ENCODE measurements around the gene CYB5RL. TPM values are rescaled to one million over a fixed set of nuclear protein-coding genes. Genes with fewer than 3 reads are reported as not detected.

The CYB5RL gene
- total and polyA plus RNA-seq, 2 experiments from 2014 or later: 6.4 to 6.7 TPM

- no peak overlapping the region for H3K27ac ChIP-seq
- DNase-seq (ENCODE audit: low read depth in 1 of 2, low spot score in 1 of 2): no peak
- no peaks in the 10 kb centered on the region for H3K36me3 ChIP-seq
- no peaks in the 10 kb centered on the region for H3K4me1 ChIP-seq (ENCODE audit: low read depth)
- H3K9me3 ChIP-seq (ENCODE audit: low read depth): no peaks in the 10 kb centered on the region
- no peak overlapping the region for H3K4me3 ChIP-seq
- H3K27me3 ChIP-seq: no peaks in the 10 kb centered on the region
- TF ChIP-seq CTCF (IDR thresholded peaks at IDR 0.05; ENCODE audit: low read depth, low read length): no peak
Observed at GRCh38 chr1:54193453-54193852, 6.4 kb downstream of the CYB5RL start.

- no peak overlapping the region for H3K27ac ChIP-seq
- H3K36me3 ChIP-seq: no peaks in the 10 kb centered on the region
- no peak overlapping the region for H3K4me3 ChIP-seq
- no peak for TF ChIP-seq CTCF (IDR thresholded peaks at IDR 0.05; ENCODE audit: low read depth, low read length)
- H3K4me1 ChIP-seq (ENCODE audit: low read depth): no peaks in the 10 kb centered on the region
- H3K9me3 ChIP-seq (ENCODE audit: low read depth): no peaks in the 10 kb centered on the region
- H3K27me3 ChIP-seq: no peaks in the 10 kb centered on the region
- DNase-seq (ENCODE audit: low read depth in 1 of 2, low spot score in 1 of 2): no peak
Observed at GRCh38 chr1:54191525-54191924, 8.3 kb downstream of the CYB5RL start.

- Histone ChIP-seq H3K36me3 (no peaks in the 10 kb centered on the region), H3K27me3 (no peaks in the 10 kb centered on the region), H3K9me3 (ENCODE audit: low read depth) (no peaks in the 10 kb centered on the region), H3K4me1 (ENCODE audit: low read depth) (no peaks in the 10 kb centered on the region), H3K27ac (no peak overlapping the region), H3K4me3 (no peak overlapping the region)
- DNase-seq (ENCODE audit: low read depth in 1 of 2, low spot score in 1 of 2): no peak
- TF ChIP-seq CTCF (IDR thresholded peaks at IDR 0.05; ENCODE audit: low read depth, low read length): no peak
Observed at GRCh38 chr1:54190526-54190925, 9.3 kb downstream of the CYB5RL start.

- no peak overlapping the region for H3K4me3 ChIP-seq
- no peak overlapping the region for H3K27ac ChIP-seq
- no peak for TF ChIP-seq CTCF (IDR thresholded peaks at IDR 0.05; ENCODE audit: low read depth, low read length)
- no peaks in the 10 kb centered on the region for H3K9me3 ChIP-seq (ENCODE audit: low read depth)
- H3K36me3 ChIP-seq: no peaks in the 10 kb centered on the region
- no peak for DNase-seq (ENCODE audit: low read depth in 1 of 2, low spot score in 1 of 2)
- H3K4me1 ChIP-seq (ENCODE audit: low read depth): no peaks in the 10 kb centered on the region
- no peaks in the 10 kb centered on the region for H3K27me3 ChIP-seq
Observed at GRCh38 chr1:54188291-54188690, 11.5 kb downstream of the CYB5RL start.

- Histone ChIP-seq H3K36me3 (no peaks in the 10 kb centered on the region), H3K27me3 (no peaks in the 10 kb centered on the region), H3K4me1 (ENCODE audit: low read depth) (no peaks in the 10 kb centered on the region), H3K27ac (no peak overlapping the region), H3K4me3 (no peak overlapping the region), H3K9me3 (ENCODE audit: low read depth) (no peaks in the 10 kb centered on the region)
- no peak for DNase-seq (ENCODE audit: low read depth in 1 of 2, low spot score in 1 of 2)
- TF ChIP-seq CTCF (IDR thresholded peaks at IDR 0.05; ENCODE audit: low read depth, low read length): no peak
Observed at GRCh38 chr1:54186056-54186455, 13.8 kb downstream of the CYB5RL start.
